BLaER1 (cell line): Measurements from ENCODE around the gene DMP1.

Experiments
- H3K27ac ChIP-seq: shearing (Covaris generic); formaldehyde crosslinking; 2 replicates; pipeline ENCODE4 v1.8.1; 2022
- H3K27me3 ChIP-seq: shearing (Covaris generic); formaldehyde crosslinking; 2 replicates; pipeline ENCODE4 v1.8.1; 2022
- H3K36me3 ChIP-seq: shearing (Covaris generic); formaldehyde crosslinking; 2 replicates; pipeline ENCODE4 v1.8.1; 2022
- H3K4me1 ChIP-seq: shearing (Covaris generic); formaldehyde crosslinking; 2 replicates; pipeline ENCODE4 v1.8.1; 2022
- H3K4me2 ChIP-seq: shearing (Covaris generic); formaldehyde crosslinking; 2 replicates; pipeline ENCODE4 v1.8.1; 2022
- H3K4me3 ChIP-seq: shearing (Covaris generic); formaldehyde crosslinking; 2 replicates; pipeline ENCODE4 v1.8.1; 2022
- H3K9ac ChIP-seq: shearing (Covaris generic); formaldehyde crosslinking; 2 replicates; pipeline ENCODE4 v1.8.1; 2022
- H3K9me3 ChIP-seq: shearing (Covaris generic); formaldehyde crosslinking; 2 replicates; pipeline ENCODE4 v1.8.1; 2022
- H4K20me1 ChIP-seq: shearing (Covaris generic); formaldehyde crosslinking; 2 replicates; pipeline ENCODE4 v1.8.1; 2022
- Cebpa-rat ChIP-seq: shearing (Covaris generic); IDR thresholded peaks from 2 replicates; pipeline ENCODE4 v1.8.1; 2022

Gene DMP1

DNA sequence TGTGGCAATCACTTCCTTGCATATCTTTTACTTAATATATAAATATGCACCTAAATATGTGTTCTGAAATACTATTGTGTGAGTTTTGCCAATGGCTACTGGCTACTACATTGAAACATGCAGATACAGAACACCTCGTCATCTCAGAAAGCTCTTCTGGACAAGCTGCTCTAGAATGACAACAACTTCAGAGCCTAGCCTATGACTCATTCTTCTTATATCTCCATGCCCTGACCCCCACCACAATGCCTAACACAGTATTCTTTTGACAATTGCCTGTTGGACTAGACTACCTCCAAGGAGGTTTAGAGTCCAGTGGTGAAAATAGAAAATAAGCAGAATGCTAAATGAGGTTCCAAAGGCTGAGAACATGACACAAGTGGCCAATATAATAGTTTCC, 17.6 kb upstream of the DMP1 start:
- no peaks in the 10 kb centered on the region for H3K27me3 ChIP-seq
- no peak for TF ChIP-seq Cebpa-rat

DNA sequence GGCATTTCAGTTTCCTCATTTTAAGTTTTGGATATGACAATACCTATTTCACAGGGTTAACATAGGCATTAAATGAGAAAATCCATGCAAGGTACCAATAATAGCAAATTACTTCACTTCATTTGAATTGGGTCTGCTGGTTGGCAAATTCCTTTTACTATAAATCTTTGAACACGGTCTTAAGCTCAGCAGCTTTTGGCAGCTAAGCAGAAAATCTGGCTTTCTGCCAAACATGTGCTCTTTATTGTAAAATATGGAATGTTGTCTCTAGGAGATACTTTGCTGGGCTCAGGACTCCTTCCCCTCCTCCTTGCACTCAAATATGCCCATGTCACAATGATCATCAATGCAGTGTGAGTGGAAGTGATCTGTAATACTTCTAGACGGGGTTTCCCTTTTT, 16.8 kb upstream of the DMP1 start:
- H3K9ac ChIP-seq = no peak overlapping the region
- H3K4me1 ChIP-seq = no peaks in the 10 kb centered on the region
- H3K4me2 ChIP-seq = no peak overlapping the region
- H3K36me3 ChIP-seq = no peaks in the 10 kb centered on the region
- no peaks in the 10 kb centered on the region for H3K9me3 ChIP-seq
- no peaks in the 10 kb centered on the region for H4K20me1 ChIP-seq
- H3K4me3 ChIP-seq = no peak overlapping the region
- H3K27me3 ChIP-seq = no peaks in the 10 kb centered on the region
- H3K27ac ChIP-seq = no peak overlapping the region
- TF ChIP-seq Cebpa-rat = no peak

More for the DNA sequence above, 17.6 kb upstream of the DMP1 start:
- H3K4me2 ChIP-seq = no peak overlapping the region
- no peaks in the 10 kb centered on the region for H3K9me3 ChIP-seq
- no peak overlapping the region for H3K9ac ChIP-seq
- no peak overlapping the region for H3K4me3 ChIP-seq
- no peaks in the 10 kb centered on the region for H3K4me1 ChIP-seq
- no peak overlapping the region for H3K27ac ChIP-seq
- H3K36me3 ChIP-seq = no peaks in the 10 kb centered on the region
- no peaks in the 10 kb centered on the region for H4K20me1 ChIP-seq

GRCh38 chr4:87644286-87644685, 5.8 kb upstream of the DMP1 start:
- no peaks in the 10 kb centered on the region for H3K27me3 ChIP-seq
- no peaks in the 10 kb centered on the region for H3K36me3 ChIP-seq
- no peaks in the 10 kb centered on the region for H3K4me1 ChIP-seq
- H3K27ac ChIP-seq = no peak overlapping the region
- H3K9ac ChIP-seq = no peak overlapping the region
- no peak overlapping the region for H3K4me2 ChIP-seq
- no peak for TF ChIP-seq Cebpa-rat
- H3K9me3 ChIP-seq = no peaks in the 10 kb centered on the region
- no peak overlapping the region for H3K4me3 ChIP-seq
- no peaks in the 10 kb centered on the region for H4K20me1 ChIP-seq

DNA sequence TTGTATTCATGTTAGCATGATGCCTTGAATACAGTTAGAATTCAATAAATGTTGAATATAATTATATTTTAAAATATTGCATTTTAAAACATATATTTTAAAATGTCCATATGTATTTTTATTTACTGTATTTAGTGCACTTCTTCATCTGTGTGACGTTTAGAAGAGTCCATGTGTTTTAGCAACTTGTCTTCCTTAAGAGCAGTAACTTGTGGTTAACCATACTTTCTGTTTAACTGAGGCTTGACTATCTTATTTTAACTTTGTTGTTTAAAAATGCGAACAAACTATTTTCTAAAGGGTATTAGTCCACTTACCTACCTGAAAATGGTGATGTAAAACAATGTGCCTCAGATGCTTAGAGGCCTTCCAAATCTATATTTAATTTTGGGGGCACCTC, 858 bp downstream of the DMP1 start:
- no peaks in the 10 kb centered on the region for H3K4me1 ChIP-seq
- no peak overlapping the region for H3K27ac ChIP-seq
- no peak overlapping the region for H3K4me2 ChIP-seq
- H3K9ac ChIP-seq = no peak overlapping the region
- TF ChIP-seq Cebpa-rat = no peak
- no peaks in the 10 kb centered on the region for H3K9me3 ChIP-seq
- H3K4me3 ChIP-seq = no peak overlapping the region
- no peaks in the 10 kb centered on the region for H3K36me3 ChIP-seq
- no peaks in the 10 kb centered on the region for H3K27me3 ChIP-seq
- no peaks in the 10 kb centered on the region for H4K20me1 ChIP-seq

DNA sequence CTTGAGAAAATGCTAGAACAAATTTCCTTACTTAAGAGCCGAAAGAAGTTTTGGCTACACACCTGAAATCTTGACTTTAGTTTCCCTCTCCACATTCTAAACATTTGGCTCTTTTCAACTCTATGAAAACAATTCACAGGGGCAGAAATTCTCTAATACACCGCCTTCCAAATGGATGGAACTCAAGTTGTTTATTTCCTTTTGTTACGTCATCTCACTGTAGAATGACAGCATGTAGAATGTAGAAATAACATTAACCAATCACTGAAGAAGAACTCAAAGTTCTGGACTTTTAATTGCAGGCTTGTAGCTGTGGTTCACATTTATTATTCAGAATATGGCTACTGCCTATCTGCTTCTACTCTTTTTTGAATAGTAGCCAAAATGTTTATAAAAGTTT, 1.9 kb downstream of the DMP1 start:
- no peak for TF ChIP-seq Cebpa-rat
- Histone ChIP-seq H3K9me3 (no peaks in the 10 kb centered on the region), H3K36me3 (no peaks in the 10 kb centered on the region), H4K20me1 (no peaks in the 10 kb centered on the region), H3K4me3 (no peak overlapping the region), H3K27me3 (no peaks in the 10 kb centered on the region), H3K4me1 (no peaks in the 10 kb centered on the region), H3K27ac (no peak overlapping the region), H3K4me2 (no peak overlapping the region), H3K9ac (no peak overlapping the region)

GRCh38 chr4:87654487-87655044, 4.5 kb downstream of the DMP1 start:
- no peak overlapping the region for H3K9ac ChIP-seq
- no peaks in the 10 kb centered on the region for H3K36me3 ChIP-seq
- H4K20me1 ChIP-seq = no peaks in the 10 kb centered on the region

DNA sequence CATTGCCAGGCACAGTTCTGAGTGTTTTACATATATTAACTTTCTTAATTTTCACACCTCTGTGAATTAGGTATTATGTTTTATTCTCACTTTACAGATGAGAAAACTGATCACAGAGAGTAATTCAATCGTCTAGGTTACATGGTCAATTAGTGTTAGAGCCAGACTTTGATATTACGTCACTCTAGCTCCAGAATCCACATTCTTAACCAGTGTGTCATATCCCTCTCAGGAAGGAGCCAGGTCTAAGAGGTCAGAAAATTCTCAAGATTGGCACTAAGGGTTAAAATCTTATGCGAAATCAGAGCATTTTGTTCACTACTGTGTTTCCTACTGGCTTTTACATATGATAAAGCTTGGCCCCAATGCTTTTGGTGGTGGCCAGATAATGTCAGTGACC, 7.4 kb downstream of the DMP1 start:
- TF ChIP-seq Cebpa-rat = no peak
- Histone ChIP-seq H3K27ac (no peak overlapping the region), H3K27me3 (no peaks in the 10 kb centered on the region), H3K4me2 (no peak overlapping the region), H3K36me3 (no peaks in the 10 kb centered on the region), H3K4me3 (no peak overlapping the region), H4K20me1 (no peaks in the 10 kb centered on the region), H3K9me3 (no peaks in the 10 kb centered on the region), H3K9ac (no peak overlapping the region), H3K4me1 (no peaks in the 10 kb centered on the region)

More at GRCh38 chr4:87654487-87655044, 4.5 kb downstream of the DMP1 start:
- Histone ChIP-seq H3K27ac (no peak overlapping the region), H3K4me1 (no peaks in the 10 kb centered on the region), H3K27me3 (no peaks in the 10 kb centered on the region), H3K4me3 (no peak overlapping the region), H3K4me2 (no peak overlapping the region), H3K9me3 (no peaks in the 10 kb centered on the region)
- TF ChIP-seq Cebpa-rat = no peak

- Histone ChIP-seq H3K4me1 (no peaks in the 10 kb centered on the region), H3K9me3 (no peaks in the 10 kb centered on the region), H4K20me1 (no peaks in the 10 kb centered on the region), H3K27ac (no peak overlapping the region), H3K9ac (no peak overlapping the region), H3K36me3 (no peaks in the 10 kb centered on the region), H3K27me3 (no peaks in the 10 kb centered on the region), H3K4me2 (no peak overlapping the region), H3K4me3 (no peak overlapping the region)
- no peak for TF ChIP-seq Cebpa-rat
These were observed 9.3 kb downstream of the DMP1 start for GRCh38 chr4:87659247-87659931.

GRCh38 chr4:87662871-87663270, 12.8 kb downstream of the DMP1 start:
- H3K4me2 ChIP-seq = no peak overlapping the region
- no peak overlapping the region for H3K4me3 ChIP-seq
- H3K9me3 ChIP-seq = no peaks in the 10 kb centered on the region
- H3K36me3 ChIP-seq = no peaks in the 10 kb centered on the region
- no peak for TF ChIP-seq Cebpa-rat
- H3K9ac ChIP-seq = no peak overlapping the region
- no peaks in the 10 kb centered on the region for H3K27me3 ChIP-seq
- H3K27ac ChIP-seq = no peak overlapping the region
- no peaks in the 10 kb centered on the region for H4K20me1 ChIP-seq
- no peaks in the 10 kb centered on the region for H3K4me1 ChIP-seq

GRCh38 chr4:87669373-87669772, 19.3 kb downstream of the DMP1 start:
- Histone ChIP-seq H3K4me2 (no peak overlapping the region), H3K27ac (no peak overlapping the region), H3K4me3 (no peak overlapping the region), H3K4me1 (no peaks in the 10 kb centered on the region), H4K20me1 (no peaks in the 10 kb centered on the region), H3K27me3 (no peaks in the 10 kb centered on the region), H3K9ac (no peak overlapping the region), H3K36me3 (no peaks in the 10 kb centered on the region), H3K9me3 (peaks cover 19% of the 10 kb centered on the region)
- TF ChIP-seq Cebpa-rat = no peak
